ENCODE results near the gene AMH. TPM values are rescaled to one million over a fixed set of nuclear protein-coding genes. Genes with fewer than 3 reads are reported as not detected.
A peak's percentile ranks its signal among the peaks of the same experiment; 100 is the strongest.

Gene AMH
- total RNA-seq, 2 experiments from 2014 or later, result 3.3 to 3.5 TPM

GRCh38 chr19:2282062-2282861 is 33.1 kb downstream of the AMH start, which contains the start of gene PEAK3:
PEAK3 (minus strand) TSS chr19:2282175; CDS start chr19:2280931, 1,244 bp downstream.
- Mint-ChIP-seq H3K4me3 (peak within 1 kb of the TSS; percentile 51), H3K4me1 (ENCODE audit: low read depth) (peaks cover 15% of the 10 kb centered on the region), H3K36me3 (ENCODE audit: low read depth) (peaks cover under 1% of the 10 kb centered on the region), H3K9me3 (no peaks in the 10 kb centered on the region), H3K27ac (peak within 1 kb of the TSS; percentile 27), H3K27me3 (no peaks in the 10 kb centered on the region)
- H3K4me1 ChIP-seq (ENCODE audit: insufficient read depth, low read length), result peaks cover 25% of the 10 kb centered on the region
- H3K36me3 ChIP-seq (ENCODE audit: insufficient read depth, low read length), result no peaks in the 10 kb centered on the region
- no peaks in the 10 kb centered on the region for H3K27me3 ChIP-seq (ENCODE audit: control insufficient read depth in 1 of 2, insufficient read depth in 2 of 2, low read length in 2 of 2)
- TF ChIP-seq, protein P1, sequence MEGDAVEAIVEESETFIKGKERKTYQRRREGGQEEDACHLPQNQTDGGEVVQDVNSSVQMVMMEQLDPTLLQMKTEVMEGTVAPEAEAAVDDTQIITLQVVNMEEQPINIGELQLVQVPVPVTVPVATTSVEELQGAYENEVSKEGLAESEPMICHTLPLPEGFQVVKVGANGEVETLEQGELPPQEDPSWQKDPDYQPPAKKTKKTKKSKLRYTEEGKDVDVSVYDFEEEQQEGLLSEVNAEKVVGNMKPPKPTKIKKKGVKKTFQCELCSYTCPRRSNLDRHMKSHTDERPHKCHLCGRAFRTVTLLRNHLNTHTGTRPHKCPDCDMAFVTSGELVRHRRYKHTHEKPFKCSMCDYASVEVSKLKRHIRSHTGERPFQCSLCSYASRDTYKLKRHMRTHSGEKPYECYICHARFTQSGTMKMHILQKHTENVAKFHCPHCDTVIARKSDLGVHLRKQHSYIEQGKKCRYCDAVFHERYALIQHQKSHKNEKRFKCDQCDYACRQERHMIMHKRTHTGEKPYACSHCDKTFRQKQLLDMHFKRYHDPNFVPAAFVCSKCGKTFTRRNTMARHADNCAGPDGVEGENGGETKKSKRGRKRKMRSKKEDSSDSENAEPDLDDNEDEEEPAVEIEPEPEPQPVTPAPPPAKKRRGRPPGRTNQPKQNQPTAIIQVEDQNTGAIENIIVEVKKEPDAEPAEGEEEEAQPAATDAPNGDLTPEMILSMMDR (IDR thresholded peaks at IDR 0.05), result no peak
- DNase-seq (peak in 6 of 14 experiments; percentile 24 to 72 (median 52)), ATAC-seq (ENCODE audit: poor library complexity) (peak; percentile 38)
- no peak within 1 kb of the TSS for H3K27ac ChIP-seq (ENCODE audit: low read depth in 1 of 2, low read length in 2 of 2)
- ChIA-PET POLR2A (interaction anchor here (1.9 kb wide), 1 partner anchor 9 kb away, joined by 7 read pairs; no protein-coding TSS in a partner anchor), CTCF (no interaction called here)
- intact Hi-C loops (cut with DNase I, micrococcal nuclease), result no loop called here
- no peaks in the 10 kb centered on the region for H3K9me3 ChIP-seq (ENCODE audit: control insufficient read depth in 1 of 2, insufficient read depth in 1 of 2, low read length in 2 of 2)
- H3K4me3 ChIP-seq (ENCODE audit: low read length), result peak within 1 kb of the TSS; percentile 37

DNA sequence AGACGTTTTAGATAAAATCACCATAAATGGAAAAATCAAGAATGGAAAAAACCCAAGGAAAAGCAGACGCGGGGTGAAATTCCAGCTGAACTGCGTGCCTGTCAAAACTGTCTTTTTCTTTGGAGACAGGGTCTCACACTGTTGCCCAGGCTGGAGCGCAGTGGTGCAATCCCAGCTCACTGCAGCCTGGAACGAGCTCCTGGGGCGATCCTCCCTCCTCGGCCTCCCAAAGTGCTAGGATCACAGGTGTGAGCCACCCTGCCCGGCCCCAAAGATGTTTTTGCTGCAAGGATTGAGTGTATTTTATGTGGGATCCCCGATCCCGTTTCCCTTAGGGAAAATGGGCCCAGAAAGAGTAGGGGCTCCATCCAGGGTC is 33.7 kb downstream of the AMH start:
- no peaks in the 10 kb centered on the region for H3K27me3 Mint-ChIP-seq
- H3K9me3 Mint-ChIP-seq, result no peaks in the 10 kb centered on the region
- no peaks in the 10 kb centered on the region for H3K36me3 Mint-ChIP-seq (ENCODE audit: low read depth)
- no peak overlapping the region for H3K27ac ChIP-seq (ENCODE audit: low read depth in 1 of 2, low read length in 2 of 2)
- H3K36me3 ChIP-seq (ENCODE audit: insufficient read depth, low read length), result no peaks in the 10 kb centered on the region
- no peaks in the 10 kb centered on the region for H3K9me3 ChIP-seq (ENCODE audit: control insufficient read depth in 1 of 2, insufficient read depth in 1 of 2, low read length in 2 of 2)
- ChIA-PET POLR2A (interaction anchor here (1.9 kb wide), 1 partner anchor 8 kb away, joined by 7 read pairs; no protein-coding TSS in a partner anchor), CTCF (no interaction called here)
- peaks cover 15% of the 10 kb centered on the region for H3K4me1 Mint-ChIP-seq (ENCODE audit: low read depth)
- DNase-seq (peak in 1 of 14 experiments; percentile 16), ATAC-seq (ENCODE audit: poor library complexity) (no peak)
- peaks cover 31% of the 10 kb centered on the region for H3K4me1 ChIP-seq (ENCODE audit: insufficient read depth, low read length)
- intact Hi-C loops (cut with DNase I, micrococcal nuclease), result no loop called here
- H3K4me3 ChIP-seq (ENCODE audit: low read length), result no peak overlapping the region
- H3K27ac Mint-ChIP-seq, result peak overlapping the region; percentile 27
- H3K4me3 Mint-ChIP-seq, result peak overlapping the region; percentile 34
- TF ChIP-seq, protein P1 (IDR thresholded peaks at IDR 0.05), result no peak
- no peaks in the 10 kb centered on the region for H3K27me3 ChIP-seq (ENCODE audit: control insufficient read depth in 1 of 2, insufficient read depth in 2 of 2, low read length in 2 of 2)

DNA sequence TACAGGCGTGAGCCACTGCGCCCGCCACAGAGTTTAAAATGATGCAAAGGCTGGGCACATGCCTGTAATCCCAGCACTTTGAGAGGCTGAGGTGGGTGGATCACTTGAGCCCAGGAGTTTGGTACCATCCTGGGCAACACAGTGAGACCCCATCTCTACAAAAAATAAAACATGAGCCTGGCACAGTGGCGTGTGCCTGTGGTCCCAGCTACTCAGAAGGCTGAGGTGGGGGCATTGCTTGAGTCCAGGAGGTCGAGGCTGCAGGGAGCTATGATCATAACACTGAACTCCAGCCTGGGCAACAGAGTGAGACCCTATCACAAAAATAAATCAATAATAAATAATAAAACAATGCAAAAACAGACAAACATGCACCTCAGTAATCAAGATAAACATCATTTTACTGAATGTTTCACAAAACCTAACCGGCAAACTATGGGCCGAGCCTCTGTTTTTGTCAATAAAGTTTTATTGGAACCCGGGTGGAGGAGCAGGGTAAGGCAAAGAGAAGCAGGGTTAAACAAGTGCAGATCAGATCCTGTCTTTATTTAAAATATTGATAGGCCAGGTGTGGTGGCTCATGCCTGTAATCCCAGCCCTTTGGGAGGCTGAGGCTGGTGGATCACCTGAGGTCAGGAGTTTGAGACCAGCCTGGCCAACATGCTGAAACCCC is 34.8 kb downstream of the AMH start:
- Histone ChIP-seq H3K27ac (ENCODE audit: low read depth in 1 of 2, low read length in 2 of 2) (no peak overlapping the region), H3K36me3 (ENCODE audit: insufficient read depth, low read length) (no peaks in the 10 kb centered on the region), H3K27me3 (ENCODE audit: control insufficient read depth in 1 of 2, insufficient read depth in 2 of 2, low read length in 2 of 2) (no peaks in the 10 kb centered on the region), H3K4me1 (ENCODE audit: insufficient read depth, low read length) (peaks cover 42% of the 10 kb centered on the region), H3K4me3 (ENCODE audit: low read length) (no peak overlapping the region), H3K9me3 (ENCODE audit: control insufficient read depth in 1 of 2, insufficient read depth in 1 of 2, low read length in 2 of 2) (no peaks in the 10 kb centered on the region)
- ChIA-PET POLR2A (interaction anchor here (0.6 to 0.7 kb wide), 2 partner anchors 9 to 1751 kb away, joined by 3 to 5 read pairs; no protein-coding TSS in a partner anchor), CTCF (no interaction called here)
- Mint-ChIP-seq H3K9me3 (no peaks in the 10 kb centered on the region), H3K36me3 (ENCODE audit: low read depth) (no peaks in the 10 kb centered on the region), H3K4me1 (ENCODE audit: low read depth) (peaks cover 23% of the 10 kb centered on the region), H3K27me3 (no peaks in the 10 kb centered on the region), H3K27ac (no peak overlapping the region), H3K4me3 (no peak overlapping the region)
- no peak for DNase-seq
- intact Hi-C loops (cut with DNase I, micrococcal nuclease), result no loop called here
- TF ChIP-seq, protein P1 (IDR thresholded peaks at IDR 0.05), result no peak
- ATAC-seq (ENCODE audit: poor library complexity), result no peak

Data from CD4-positive, alpha-beta T cell (primary cell).